Progenitor cell of endocrine pancreas (in vitro differentiated cells): Measurements from ENCODE around the gene RGS7. TPM values are rescaled to one million over a fixed set of nuclear protein-coding genes. Genes with fewer than 3 reads are reported as not detected.
A peak's percentile ranks its signal among the peaks of the same experiment; 100 is the strongest.

Source experiments
- DNase-seq: peaks from one replicate; pipeline ENCODE4 v3.0.0; 2021; ENCODE audit warnings: low spot score; ENCODE audit not compliant: unreplicated experiment
- H3K27ac Mint-ChIP-seq: 2 replicates; pipeline ENCODE4 v1.8.0; 2021; ENCODE audit warnings: mild to moderate bottlenecking, moderate library complexity, mixed read lengths
- H3K27me3 Mint-ChIP-seq: 2 replicates; pipeline ENCODE4 v1.8.0; 2021; ENCODE audit warnings: mixed read lengths
- H3K36me3 Mint-ChIP-seq: 2 replicates; pipeline ENCODE4 v1.8.0; 2022; ENCODE audit warnings: mixed read lengths; ENCODE audit not compliant: insufficient read depth
- H3K4me1 Mint-ChIP-seq: 2 replicates; pipeline ENCODE4 v1.8.0; 2021; ENCODE audit warnings: low read depth, mixed read lengths
- H3K4me3 Mint-ChIP-seq: 2 replicates; pipeline ENCODE4 v1.8.0; 2021; ENCODE audit warnings: low read depth, mild to moderate bottlenecking, moderate library complexity, mixed read lengths
- H3K9me3 Mint-ChIP-seq: 2 replicates; pipeline ENCODE4 v1.8.0; 2021; ENCODE audit warnings: low read depth, mixed read lengths
- CTCF ChIP-seq: fragments of 200-600 bp; sonication (generic); IDR thresholded peaks from one replicate; pipeline ENCODE4 v1.5.0; 2021; ENCODE audit warnings: antibody characterized with exemption, mild to moderate bottlenecking; ENCODE audit not compliant: unreplicated experiment
- total RNA-seq: library from RNA; stranded (reverse); gene quantifications from 2 replicates; pipeline ENCODE4 v1.2.1, GENCODE V29; 2021

RGS7 gene
- total RNA-seq, 1 donor from 2014 or later: 2.4 TPM

- Mint-ChIP-seq H3K9me3 (peaks cover 35% of the 10 kb centered on the region), H3K4me1 (no peaks in the 10 kb centered on the region), H3K4me3 (no peak overlapping the region), H3K27me3 (no peaks in the 10 kb centered on the region), H3K36me3 (peaks cover 9% of the 10 kb centered on the region), H3K27ac (no peak overlapping the region)
- no peak for TF ChIP-seq CTCF
- DNase-seq: no peak
Observed at GRCh38 chr1:241274693-241275092, 82.3 kb downstream of the RGS7 start.

- Mint-ChIP-seq H3K36me3 (peaks cover 8% of the 10 kb centered on the region), H3K4me3 (no peak overlapping the region), H3K27me3 (no peaks in the 10 kb centered on the region), H3K9me3 (peaks cover 26% of the 10 kb centered on the region), H3K27ac (no peak overlapping the region), H3K4me1 (no peaks in the 10 kb centered on the region)
- no peak for TF ChIP-seq CTCF
- DNase-seq: no peak
Observed at GRCh38 chr1:241272828-241273227, 84.2 kb downstream of the RGS7 start.

DNA sequence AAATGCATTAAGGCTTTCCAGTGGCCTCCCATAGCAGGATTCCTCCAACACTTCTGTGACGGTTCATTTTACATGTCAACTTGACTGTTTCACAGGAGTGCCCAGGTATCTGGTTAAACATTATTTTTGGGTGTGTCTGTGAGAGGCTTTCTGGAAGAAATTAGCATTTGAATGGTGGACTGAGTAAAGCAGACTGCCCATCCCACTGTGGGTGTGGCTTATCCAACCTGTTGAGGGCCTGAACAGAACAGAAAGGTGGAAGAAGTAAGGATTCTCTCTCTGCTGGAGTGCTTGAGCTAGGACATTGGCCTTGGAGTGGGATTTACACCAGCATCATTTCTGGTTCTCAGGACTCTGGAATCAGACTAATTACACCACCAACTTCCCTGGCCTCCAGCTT lies 85.6 kb downstream of the RGS7 start:
- Mint-ChIP-seq H3K4me1 (no peaks in the 10 kb centered on the region), H3K9me3 (peaks cover 23% of the 10 kb centered on the region), H3K27ac (no peak overlapping the region), H3K4me3 (no peak overlapping the region), H3K27me3 (no peaks in the 10 kb centered on the region), H3K36me3 (peaks cover 8% of the 10 kb centered on the region)
- DNase-seq: no peak
- TF ChIP-seq CTCF: no peak

GRCh38 chr1:241270016-241270415 lies 87.0 kb downstream of the RGS7 start:
- Mint-ChIP-seq H3K9me3 (peaks cover 23% of the 10 kb centered on the region), H3K27ac (no peak overlapping the region), H3K36me3 (peaks cover 8% of the 10 kb centered on the region), H3K4me3 (no peak overlapping the region), H3K27me3 (no peaks in the 10 kb centered on the region), H3K4me1 (peaks cover 4% of the 10 kb centered on the region)
- DNase-seq: no peak
- TF ChIP-seq CTCF: no peak

- Mint-ChIP-seq H3K27ac (no peak overlapping the region), H3K9me3 (peaks cover 23% of the 10 kb centered on the region), H3K4me3 (no peak overlapping the region), H3K27me3 (no peaks in the 10 kb centered on the region), H3K36me3 (peaks cover 8% of the 10 kb centered on the region), H3K4me1 (peaks cover 6% of the 10 kb centered on the region)
- no peak for DNase-seq
- peak; percentile 29 for TF ChIP-seq CTCF
Observed at GRCh38 chr1:241269116-241269515, 87.9 kb downstream of the RGS7 start.

- peaks cover 6% of the 10 kb centered on the region for H3K4me1 Mint-ChIP-seq
- no peak for TF ChIP-seq CTCF
- H3K27me3 Mint-ChIP-seq: no peaks in the 10 kb centered on the region
- H3K27ac Mint-ChIP-seq: no peak overlapping the region
- H3K9me3 Mint-ChIP-seq: no peaks in the 10 kb centered on the region
- H3K4me3 Mint-ChIP-seq: no peak overlapping the region
- H3K36me3 Mint-ChIP-seq: no peaks in the 10 kb centered on the region
- no peak for DNase-seq
Observed at GRCh38 chr1:241266121-241266520, 90.9 kb downstream of the RGS7 start.
